Cardiac muscle cell (in vitro differentiated cells and primary cell): Measurements from ENCODE around the gene IL13. TPM values are rescaled to one million over a fixed set of nuclear protein-coding genes. Genes with fewer than 3 reads are reported as not detected.

Source experiments
- DNase-seq, 2 donors: peaks; one replicate each; pipeline versions ENCODE4 v3.0.0 to v3.0.0-alpha.2; 2010 to 2017; ENCODE audit warnings: low read depth in 1 of 2, low spot score in 1 of 2
- H3K27ac ChIP-seq: fragments of 200-600 bp; sonication (generic); 2 replicates; pipeline ENCODE4 v1.5.1; 2016
- H3K27me3 ChIP-seq: fragments of 200-600 bp; sonication (generic); 2 replicates; pipeline ENCODE4 v1.6.0; 2016; ENCODE audit warnings: control low read depth
- H3K36me3 ChIP-seq: fragments of 200-600 bp; sonication (generic); 2 replicates; pipeline ENCODE4 v1.5.1; 2016; ENCODE audit warnings: control low read depth
- H3K4me1 ChIP-seq: fragments of 200-600 bp; sonication (generic); 2 replicates; pipeline ENCODE4 v1.8.1; 2017; ENCODE audit warnings: low read depth, mild to moderate bottlenecking, mixed run types
- H3K4me3 ChIP-seq: fragments of 200-600 bp; sonication (generic); 2 replicates; pipeline ENCODE4 v1.5.1; 2016; ENCODE audit warnings: mild to moderate bottlenecking
- H3K9me3 ChIP-seq: fragments of 200-600 bp; sonication (generic); 2 replicates; pipeline ENCODE4 v1.5.1; 2017; ENCODE audit warnings: low read depth, mild to moderate bottlenecking, control low read depth
- polyA plus RNA-seq: library from polyadenylated mRNA; unstranded; fragments of >200 nt; fragmentation: Nextera tagmentation; extraction: Ambion mirVana; gene quantifications from 2 replicates; pipeline ENCODE4 v1.2.1, GENCODE V29; 2016
- total RNA-seq: library from RNA; depleted of rRNA; stranded (reverse); fragments of >200 nt; gene quantifications from 2 replicates; pipeline ENCODE4 v1.2.3, GENCODE V29; 2016
- TF ChIP-seq, protein P1 (sequence below): IDR thresholded peaks from 2 replicates; pipeline ENCODE4 v1.5.1; 2012; ENCODE audit warnings: low read depth, mild to moderate bottlenecking, low read length

Gene IL13
- total and polyA plus RNA-seq, 2 experiments from 2014 or later, result not detected

DNA sequence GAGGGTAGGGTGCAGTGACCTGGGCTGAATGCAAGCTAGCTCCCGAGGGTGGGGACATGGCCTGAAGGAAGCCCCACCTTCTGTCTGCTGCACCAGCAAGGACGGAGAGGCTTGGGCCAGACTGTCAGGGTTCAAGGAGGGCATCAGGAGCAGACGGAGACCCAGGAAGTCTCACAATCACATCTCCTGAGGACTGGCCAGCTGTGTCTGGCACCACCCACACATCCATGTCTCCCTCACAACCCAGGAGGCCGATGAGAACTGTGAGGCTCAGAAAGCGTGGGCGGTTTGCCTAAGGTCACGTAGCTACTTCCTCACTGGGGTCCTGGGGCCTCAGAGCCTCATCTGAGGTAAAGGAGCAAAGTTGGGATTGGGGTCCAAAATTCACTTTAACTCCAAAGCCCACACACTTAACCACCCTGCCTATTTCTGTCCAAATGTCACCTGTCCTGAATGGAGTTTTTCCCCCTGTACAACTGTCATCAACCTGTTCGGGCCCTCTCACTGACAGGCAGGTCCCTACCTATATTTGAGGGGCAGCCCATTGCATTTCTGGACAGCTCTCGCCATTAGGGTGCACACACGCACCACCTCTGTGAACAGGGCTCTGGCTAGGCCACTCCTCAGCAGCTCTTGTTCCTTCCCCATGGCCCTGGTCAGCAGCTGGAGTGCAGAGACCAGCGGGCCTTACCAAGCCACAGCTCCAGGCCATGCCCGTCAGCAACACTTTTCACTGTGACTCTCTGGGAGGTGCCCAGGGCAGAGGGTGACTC is 3.4 kb downstream of the IL13 start:
- no peak for DNase-seq

DNA sequence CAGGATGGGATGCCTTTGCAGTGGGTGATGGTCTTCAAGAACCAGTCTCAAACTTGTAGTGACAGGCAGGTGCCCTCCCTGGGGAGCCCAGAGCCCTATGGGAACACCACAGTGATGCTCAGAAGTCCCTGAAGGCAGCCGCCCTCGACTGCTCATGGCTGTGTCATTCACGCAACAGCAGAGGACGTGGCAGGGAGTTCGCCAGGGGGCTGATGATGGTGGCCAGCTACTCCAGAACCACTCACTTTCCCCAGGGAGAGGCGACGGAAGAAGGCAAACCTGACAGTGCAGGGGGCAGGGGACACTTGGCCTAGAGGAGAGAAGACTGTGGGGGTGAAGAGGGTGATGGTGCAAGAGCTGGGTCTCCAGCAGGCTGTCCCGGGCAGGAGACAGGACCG is 4.0 kb downstream of the IL13 start:
- Histone ChIP-seq H3K27ac (no peak overlapping the region), H3K36me3 (no peaks in the 10 kb centered on the region), H3K4me1 (peaks cover 13% of the 10 kb centered on the region), H3K9me3 (no peaks in the 10 kb centered on the region), H3K4me3 (no peak overlapping the region), H3K27me3 (peaks cover 7% of the 10 kb centered on the region)
- DNase-seq, result no peak
- TF ChIP-seq, protein P1, sequence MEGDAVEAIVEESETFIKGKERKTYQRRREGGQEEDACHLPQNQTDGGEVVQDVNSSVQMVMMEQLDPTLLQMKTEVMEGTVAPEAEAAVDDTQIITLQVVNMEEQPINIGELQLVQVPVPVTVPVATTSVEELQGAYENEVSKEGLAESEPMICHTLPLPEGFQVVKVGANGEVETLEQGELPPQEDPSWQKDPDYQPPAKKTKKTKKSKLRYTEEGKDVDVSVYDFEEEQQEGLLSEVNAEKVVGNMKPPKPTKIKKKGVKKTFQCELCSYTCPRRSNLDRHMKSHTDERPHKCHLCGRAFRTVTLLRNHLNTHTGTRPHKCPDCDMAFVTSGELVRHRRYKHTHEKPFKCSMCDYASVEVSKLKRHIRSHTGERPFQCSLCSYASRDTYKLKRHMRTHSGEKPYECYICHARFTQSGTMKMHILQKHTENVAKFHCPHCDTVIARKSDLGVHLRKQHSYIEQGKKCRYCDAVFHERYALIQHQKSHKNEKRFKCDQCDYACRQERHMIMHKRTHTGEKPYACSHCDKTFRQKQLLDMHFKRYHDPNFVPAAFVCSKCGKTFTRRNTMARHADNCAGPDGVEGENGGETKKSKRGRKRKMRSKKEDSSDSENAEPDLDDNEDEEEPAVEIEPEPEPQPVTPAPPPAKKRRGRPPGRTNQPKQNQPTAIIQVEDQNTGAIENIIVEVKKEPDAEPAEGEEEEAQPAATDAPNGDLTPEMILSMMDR, result no peak

More for the DNA sequence above, 3.4 kb downstream of the IL13 start:
- Histone ChIP-seq H3K36me3 (no peaks in the 10 kb centered on the region), H3K4me1 (peaks cover 13% of the 10 kb centered on the region), H3K27me3 (peaks cover 13% of the 10 kb centered on the region), H3K4me3 (no peak overlapping the region), H3K27ac (no peak overlapping the region), H3K9me3 (no peaks in the 10 kb centered on the region)
- TF ChIP-seq, protein P1, result no peak

DNA sequence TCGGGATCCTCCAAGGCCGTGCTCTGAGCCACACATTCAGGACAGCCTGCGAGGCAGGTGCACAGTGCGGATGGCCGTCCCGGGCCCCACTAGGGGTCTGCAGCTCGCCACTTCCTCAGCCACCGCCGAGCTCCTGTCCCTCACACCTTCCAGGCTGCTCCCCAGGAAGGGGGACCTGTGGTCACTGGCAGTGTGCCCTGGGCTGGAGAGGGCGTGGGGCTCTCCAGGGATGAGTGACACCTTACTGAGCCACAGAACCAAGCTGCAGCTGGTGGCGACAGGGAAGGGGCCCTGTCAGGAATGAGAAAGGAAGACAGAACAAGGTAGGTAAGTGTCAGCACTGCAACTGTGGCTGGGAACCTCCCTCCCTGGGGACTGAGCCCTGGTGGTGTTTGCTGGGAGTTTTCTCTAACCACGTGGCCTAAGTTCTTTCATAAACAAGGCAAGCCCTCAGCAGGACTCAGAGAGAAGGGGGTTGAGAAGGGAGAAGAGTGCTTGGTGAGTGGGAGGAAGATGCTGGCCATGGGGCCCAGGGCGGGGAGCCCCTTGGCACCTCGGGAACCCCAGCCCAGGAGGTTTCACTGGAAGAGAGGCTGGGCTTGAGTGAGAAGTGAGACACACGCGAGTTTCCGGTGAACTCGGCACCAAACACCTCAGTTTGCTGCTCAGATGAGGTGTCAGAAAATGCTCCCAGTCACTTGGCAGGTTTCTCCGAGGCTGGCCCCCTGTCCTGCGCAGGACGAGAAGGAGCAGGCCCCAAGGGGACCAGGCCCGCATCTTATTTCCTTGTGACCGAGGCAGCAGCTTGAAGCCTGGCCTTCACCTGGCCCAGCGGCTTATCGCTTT is 5.2 kb downstream of the IL13 start:
- Histone ChIP-seq H3K27ac (no peak overlapping the region), H3K4me3 (no peak overlapping the region), H3K9me3 (no peaks in the 10 kb centered on the region), H3K27me3 (no peaks in the 10 kb centered on the region), H3K4me1 (peaks cover 13% of the 10 kb centered on the region), H3K36me3 (no peaks in the 10 kb centered on the region)
- DNase-seq, result peak in 1 of 2 donors; percentile 23
- TF ChIP-seq, protein P1, result no peak

DNA sequence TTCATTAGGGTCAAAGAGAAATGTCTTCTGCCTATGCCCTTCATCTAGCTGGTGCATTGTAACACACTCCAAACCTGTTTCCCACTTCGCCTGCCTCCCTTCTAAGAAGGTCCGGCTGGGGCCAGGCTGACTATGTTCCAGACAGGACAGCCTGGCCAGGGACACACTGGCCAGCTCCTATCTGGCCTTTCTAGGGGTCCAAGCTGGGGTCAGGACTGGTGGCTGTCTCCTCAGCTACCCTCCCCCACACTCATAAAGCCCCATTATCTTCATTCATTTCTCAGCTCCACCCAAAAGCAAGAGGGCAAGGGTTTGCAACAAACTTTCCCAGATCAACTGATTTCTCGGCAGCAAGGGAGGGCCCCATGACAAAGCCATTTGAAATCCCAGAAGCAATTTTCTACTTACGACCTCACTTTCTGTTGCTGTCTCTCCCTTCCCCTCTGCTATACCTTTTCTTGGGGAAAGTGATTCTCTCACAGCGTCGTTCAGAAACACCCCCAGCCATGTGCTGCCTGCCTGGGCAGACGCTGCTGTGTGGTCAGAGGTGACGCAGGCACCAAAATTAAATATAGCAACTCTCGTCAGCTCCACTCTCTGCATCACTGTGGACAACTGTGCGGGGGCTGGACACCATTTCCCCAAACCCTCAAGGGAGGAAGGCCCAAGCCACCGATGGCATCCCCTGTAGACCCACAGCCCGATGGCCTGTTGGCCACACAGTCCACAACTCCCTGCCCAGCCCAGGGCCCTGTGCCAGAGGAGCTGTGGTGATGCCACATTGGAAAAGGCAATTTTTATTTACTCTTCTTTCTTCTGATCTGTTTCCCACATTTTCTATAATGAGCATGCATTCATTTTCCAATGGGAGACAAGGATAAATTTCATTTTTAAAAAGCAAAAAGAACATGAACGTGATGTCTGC is 6.1 kb downstream of the IL13 start:
- Histone ChIP-seq H3K9me3 (no peaks in the 10 kb centered on the region), H3K4me1 (peaks cover 13% of the 10 kb centered on the region), H3K27me3 (no peaks in the 10 kb centered on the region), H3K27ac (no peak overlapping the region), H3K4me3 (no peak overlapping the region), H3K36me3 (no peaks in the 10 kb centered on the region)
- DNase-seq, result no peak
- TF ChIP-seq, protein P1, result no peak

DNA sequence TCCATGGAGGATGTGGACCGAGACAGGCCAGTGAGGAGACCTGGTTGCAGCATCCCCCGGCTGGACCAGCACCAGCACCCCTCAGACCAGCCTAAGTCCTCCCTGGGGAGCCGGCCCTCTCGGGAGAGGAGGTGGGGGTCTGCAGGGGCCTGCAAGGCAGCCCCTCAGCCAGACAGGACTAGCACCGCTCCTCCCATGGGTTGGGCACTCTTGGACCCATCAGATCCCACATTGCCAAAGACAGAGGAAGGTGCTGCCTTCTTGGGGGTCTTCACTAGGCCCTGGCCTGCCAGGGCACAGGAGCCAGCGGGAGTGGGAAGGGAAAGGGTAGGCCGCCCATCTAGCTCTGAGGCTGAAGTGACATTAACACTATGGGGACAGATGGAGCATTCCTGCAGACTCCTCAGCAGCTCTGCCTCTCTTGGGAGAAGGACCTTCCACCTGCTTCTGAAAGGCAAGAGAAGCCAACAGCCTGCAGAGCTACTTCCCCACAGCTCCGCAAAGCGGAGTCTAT is 6.8 kb downstream of the IL13 start:
- no peak for DNase-seq
- TF ChIP-seq, protein P1, result no peak
- Histone ChIP-seq H3K36me3 (no peaks in the 10 kb centered on the region), H3K4me3 (no peak overlapping the region), H3K27ac (no peak overlapping the region), H3K27me3 (no peaks in the 10 kb centered on the region), H3K9me3 (no peaks in the 10 kb centered on the region), H3K4me1 (peaks cover 13% of the 10 kb centered on the region)
